22Rv1 (cell line): ENCODE data around the gene VPS13D.

Experiments used
- H3K27ac ChIP-seq: fragments of 450-650 bp; 2 replicates; pipeline ENCODE4 v1.5.1; 2017
- ZFX ChIP-seq: fragments of 450-650 bp; IDR thresholded peaks from 2 replicates; pipeline ENCODE4 v1.6.1; 2017; ENCODE audit warnings: antibody characterized with exemption, borderline replicate concordance
- TF ChIP-seq, protein P1 (sequence below): fragments of 450-650 bp; IDR thresholded peaks from 2 replicates; pipeline ENCODE4 v1.5.1; 2017; ENCODE audit warnings: mild to moderate bottlenecking

The VPS13D gene

DNA sequence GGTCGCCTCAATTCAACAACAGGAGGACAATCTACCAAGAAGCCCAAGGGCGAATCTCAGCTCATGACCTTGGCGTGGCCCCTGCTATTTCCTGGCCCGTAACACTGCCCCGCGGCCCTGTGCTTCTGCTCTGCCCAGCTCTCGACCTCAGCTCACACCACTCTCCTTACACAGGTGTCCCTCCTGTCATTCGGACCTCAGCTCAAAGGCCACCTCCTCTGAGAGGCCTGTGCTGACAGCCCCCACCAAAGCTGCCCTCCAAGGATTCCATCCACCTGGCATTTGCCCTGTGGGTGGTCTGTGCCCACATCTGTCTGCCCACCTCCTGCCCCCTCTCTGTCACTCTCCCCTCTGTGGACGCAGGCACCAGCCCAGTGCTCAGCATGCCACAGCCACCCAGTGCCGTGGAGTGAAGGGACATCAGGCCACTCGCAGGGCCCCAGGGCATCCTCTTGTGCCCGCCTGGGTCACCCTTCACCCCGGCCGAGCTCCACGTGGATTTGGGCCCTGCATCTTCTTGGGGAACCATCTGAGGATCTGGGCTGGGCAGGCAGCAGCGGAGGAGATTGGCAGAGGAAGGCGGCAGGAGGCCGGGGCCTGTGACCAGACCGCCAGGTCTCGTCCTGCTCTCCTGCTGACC lies 317.9 kb downstream of the VPS13D start:
- H3K27ac ChIP-seq, result no peak overlapping the region
- TF ChIP-seq, protein P1, sequence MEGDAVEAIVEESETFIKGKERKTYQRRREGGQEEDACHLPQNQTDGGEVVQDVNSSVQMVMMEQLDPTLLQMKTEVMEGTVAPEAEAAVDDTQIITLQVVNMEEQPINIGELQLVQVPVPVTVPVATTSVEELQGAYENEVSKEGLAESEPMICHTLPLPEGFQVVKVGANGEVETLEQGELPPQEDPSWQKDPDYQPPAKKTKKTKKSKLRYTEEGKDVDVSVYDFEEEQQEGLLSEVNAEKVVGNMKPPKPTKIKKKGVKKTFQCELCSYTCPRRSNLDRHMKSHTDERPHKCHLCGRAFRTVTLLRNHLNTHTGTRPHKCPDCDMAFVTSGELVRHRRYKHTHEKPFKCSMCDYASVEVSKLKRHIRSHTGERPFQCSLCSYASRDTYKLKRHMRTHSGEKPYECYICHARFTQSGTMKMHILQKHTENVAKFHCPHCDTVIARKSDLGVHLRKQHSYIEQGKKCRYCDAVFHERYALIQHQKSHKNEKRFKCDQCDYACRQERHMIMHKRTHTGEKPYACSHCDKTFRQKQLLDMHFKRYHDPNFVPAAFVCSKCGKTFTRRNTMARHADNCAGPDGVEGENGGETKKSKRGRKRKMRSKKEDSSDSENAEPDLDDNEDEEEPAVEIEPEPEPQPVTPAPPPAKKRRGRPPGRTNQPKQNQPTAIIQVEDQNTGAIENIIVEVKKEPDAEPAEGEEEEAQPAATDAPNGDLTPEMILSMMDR, result no peak
- TF ChIP-seq ZFX, result no peak

DNA sequence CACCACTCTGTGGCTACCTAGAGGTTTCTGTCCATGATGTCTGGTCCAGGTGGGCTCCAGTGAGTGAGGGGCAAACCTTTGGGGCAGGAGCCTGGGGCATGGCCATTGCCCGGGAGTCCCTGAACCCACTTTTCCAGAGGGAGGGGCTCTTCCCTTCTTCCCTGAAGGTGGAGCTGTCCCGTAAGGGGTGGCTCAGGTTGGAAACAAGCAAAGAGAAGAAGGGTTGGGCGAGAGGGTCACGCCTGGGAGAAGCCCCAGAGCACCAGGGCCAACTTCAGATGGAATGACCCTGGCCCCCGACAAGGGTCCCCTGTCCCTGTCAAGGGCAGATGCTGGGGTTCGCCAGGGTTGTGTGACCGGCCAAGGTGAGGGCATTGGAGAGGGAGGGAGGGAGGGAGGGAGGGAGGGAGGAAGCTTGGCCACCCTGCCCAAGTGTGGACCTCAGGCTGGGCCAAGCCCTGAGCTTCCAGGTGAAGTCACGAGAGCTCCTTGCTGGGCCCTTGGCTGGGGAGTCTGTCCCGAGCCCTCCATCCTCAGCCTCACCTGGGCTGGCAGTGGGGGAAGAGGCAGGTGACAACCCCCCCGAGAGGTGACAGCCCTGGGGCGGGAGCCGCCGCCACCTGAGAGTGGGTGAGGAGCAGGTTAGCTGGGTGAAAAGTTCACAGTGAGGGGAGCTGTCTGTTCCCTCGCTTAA lies 318.6 kb downstream of the VPS13D start:
- H3K27ac ChIP-seq, result no peak overlapping the region
- no peak for TF ChIP-seq ZFX
- TF ChIP-seq, protein P1, result no peak

DNA sequence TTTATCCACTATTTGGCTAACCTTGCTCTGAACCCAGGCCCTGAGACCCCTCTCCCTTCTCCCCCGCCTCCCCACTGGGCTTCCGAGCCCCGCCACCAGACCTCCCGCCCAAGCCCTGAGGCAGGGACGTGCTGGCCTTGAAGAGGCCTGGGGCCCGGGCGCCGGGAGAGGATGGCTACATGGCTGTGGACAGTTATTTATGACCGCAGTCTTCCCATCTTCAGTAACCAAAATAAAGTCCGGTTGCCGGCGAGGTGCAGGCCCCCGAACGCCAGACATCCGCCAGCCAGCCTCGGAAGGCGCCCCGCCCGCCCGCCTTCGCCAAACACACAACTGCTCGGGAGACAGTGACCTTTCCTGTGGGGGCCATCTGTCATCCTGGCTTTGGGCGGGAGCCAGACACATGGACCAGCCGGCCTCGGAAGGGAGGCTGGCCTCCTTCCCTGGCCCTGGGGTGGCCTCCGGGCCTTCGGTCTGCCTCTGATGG lies 319.2 kb downstream of the VPS13D start:
- H3K27ac ChIP-seq, result no peak overlapping the region

DNA sequence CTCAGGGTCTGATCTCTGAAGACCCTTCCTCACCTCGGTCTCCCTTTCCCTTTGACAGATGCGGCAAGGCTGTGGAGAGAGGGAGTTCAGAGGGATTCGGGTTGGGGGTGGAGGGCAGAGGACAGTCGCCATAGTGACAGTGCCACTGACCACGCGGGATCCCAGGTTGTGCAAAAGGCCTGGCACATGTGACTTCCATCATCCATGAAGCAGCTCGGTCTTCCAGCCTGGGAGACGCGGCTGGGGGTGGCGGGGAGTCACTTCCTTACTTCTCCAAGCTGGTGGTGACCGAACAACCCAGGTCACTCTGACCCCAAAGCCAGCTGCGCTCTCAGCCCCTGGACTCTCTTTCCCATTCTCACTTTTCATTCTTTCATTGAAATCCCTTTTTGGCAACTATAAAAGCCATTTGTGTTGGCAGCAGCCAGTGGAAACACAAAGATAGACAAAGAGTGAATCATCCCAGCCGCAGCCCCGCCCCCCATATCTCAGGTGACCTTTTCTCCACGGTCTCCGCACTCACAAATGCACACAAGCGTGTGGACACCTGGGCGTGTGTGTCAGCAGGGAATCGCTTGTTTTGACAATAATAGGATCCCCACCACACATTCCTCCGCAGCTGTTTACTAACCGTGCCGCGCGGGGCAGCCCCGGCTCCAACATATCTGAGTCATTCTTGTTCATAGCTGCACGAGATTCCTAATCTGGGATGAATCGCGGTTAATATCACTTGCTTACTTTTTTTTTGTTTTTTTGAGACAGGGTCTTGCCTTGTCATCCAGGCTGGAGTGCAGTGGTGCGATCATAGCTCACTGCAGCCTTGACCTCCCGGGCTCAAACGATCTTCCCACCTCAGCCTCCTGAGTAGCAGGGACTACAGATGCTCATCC lies 319.9 kb downstream of the VPS13D start:
- H3K27ac ChIP-seq, result no peak overlapping the region
- no peak for TF ChIP-seq ZFX
- TF ChIP-seq, protein P1, result no peak

More for the DNA sequence above, 319.2 kb downstream of the VPS13D start:
- no peak for TF ChIP-seq ZFX
- TF ChIP-seq, protein P1, result no peak

DNA sequence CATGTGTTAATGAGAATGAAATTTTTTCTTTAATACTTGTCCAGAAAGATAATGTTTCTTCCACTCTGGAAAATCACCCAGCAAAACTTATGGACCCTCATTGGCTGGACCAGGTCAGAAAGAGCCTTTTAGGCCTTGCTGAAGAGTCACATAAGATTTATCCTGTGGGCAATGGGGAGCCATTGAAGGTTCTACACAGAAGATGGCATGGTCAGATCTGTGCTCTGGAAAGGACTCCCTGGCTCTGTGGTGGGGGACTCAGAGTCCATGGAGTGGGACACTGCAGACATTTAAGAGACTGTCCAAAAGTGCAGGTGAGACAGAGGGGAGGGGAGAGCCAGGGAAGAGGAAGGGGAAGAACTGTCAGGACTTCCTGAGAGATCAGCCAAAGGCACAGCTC lies 321.8 kb downstream of the VPS13D start:
- TF ChIP-seq ZFX, result no peak
- TF ChIP-seq, protein P1, result no peak
- H3K27ac ChIP-seq, result no peak overlapping the region

DNA sequence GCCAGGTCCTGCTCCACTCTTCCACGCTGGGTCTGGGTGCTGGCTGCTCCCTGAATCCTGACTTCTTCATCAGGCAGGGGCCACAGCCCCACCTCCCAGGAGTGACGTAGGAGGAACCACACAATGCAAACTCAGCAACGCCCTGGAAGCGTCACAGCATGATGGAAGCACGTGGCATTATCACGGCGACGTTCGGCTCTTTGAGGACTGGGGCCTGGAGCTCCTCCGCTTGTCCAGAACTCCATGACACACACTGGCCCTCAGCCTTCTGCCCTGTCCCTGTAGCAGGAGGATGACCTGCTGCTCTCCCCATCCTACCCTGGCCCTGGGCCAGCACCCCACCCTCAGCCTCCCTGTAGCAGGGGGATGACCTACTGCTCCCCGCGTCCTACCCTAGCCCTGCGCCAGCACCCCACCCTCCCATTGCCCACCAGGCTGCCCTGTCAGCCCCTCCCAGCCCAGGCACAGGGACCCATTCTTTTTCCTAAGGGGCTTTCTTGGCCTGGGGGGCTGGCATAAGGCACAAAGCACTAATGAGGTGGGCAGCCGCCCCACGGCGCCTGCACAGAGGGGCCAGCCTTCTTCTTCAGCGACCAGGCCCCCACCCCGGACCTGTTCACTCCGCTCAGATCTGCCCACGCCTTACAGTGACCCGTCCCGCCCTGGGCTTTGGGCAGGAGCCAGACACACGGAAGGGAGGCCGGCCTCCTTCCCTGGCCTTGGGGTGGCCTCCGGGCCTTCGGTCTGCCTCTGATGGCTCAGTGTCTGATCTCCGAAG lies 322.5 kb downstream of the VPS13D start:
- H3K27ac ChIP-seq, result no peak overlapping the region
- TF ChIP-seq ZFX, result no peak
- TF ChIP-seq, protein P1, result no peak
